Hepatocyte (in vitro differentiated cells): ENCODE results near the gene FXYD5. TPM values are rescaled to one million over a fixed set of nuclear protein-coding genes. Genes with fewer than 3 reads are reported as not detected.

Experiments
- DNase-seq: peaks from one replicate; pipeline ENCODE4 v3.0.0-alpha.2; 2016; ENCODE audit warnings: low spot score
- H2AFZ ChIP-seq: fragments of 200-600 bp; sonication (generic); 2 replicates; pipeline ENCODE4 v1.6.0; 2016; ENCODE audit warnings: antibody characterized with exemption, mild to moderate bottlenecking
- H3K27ac ChIP-seq: fragments of 200-600 bp; sonication (generic); 2 replicates; pipeline ENCODE4 v1.5.1; 2016; ENCODE audit warnings: mild to moderate bottlenecking
- H3K27me3 ChIP-seq: fragments of 200-600 bp; sonication (generic); 2 replicates; pipeline ENCODE4 v1.6.1; 2016
- H3K36me3 ChIP-seq: fragments of 200-600 bp; sonication (generic); replicated peaks from 2 replicates; pipeline ENCODE4 v1.5.1; 2016; ENCODE audit warnings: low read depth; ENCODE audit not compliant: insufficient read depth
- H3K4me1 ChIP-seq: fragments of 200-600 bp; sonication (generic); 2 replicates; pipeline ENCODE4 v1.5.1; 2016; ENCODE audit warnings: mild to moderate bottlenecking, moderate library complexity; ENCODE audit not compliant: insufficient read depth
- H3K4me2 ChIP-seq: fragments of 200-600 bp; sonication (generic); 2 replicates; pipeline ENCODE4 v1.6.0; 2016
- H3K4me3 ChIP-seq: fragments of 200-600 bp; sonication (generic); 2 replicates; pipeline ENCODE4 v1.5.1; 2016; ENCODE audit warnings: mild to moderate bottlenecking
- H3K79me2 ChIP-seq: fragments of 200-600 bp; sonication (generic); 2 replicates; pipeline ENCODE4 v1.6.0; 2017; ENCODE audit warnings: mild to moderate bottlenecking
- H3K9me2 ChIP-seq: fragments of 200-600 bp; sonication (generic); replicated peaks from 2 replicates; pipeline ENCODE4 v1.6.0; 2017; ENCODE audit warnings: mild to moderate bottlenecking; ENCODE audit not compliant: insufficient read depth
- H3K9me3 ChIP-seq: fragments of 200-600 bp; sonication (generic); 2 replicates; pipeline ENCODE4 v1.5.1; 2016; ENCODE audit warnings: low read depth, mild to moderate bottlenecking
- H4K20me1 ChIP-seq: fragments of 200-600 bp; sonication (generic); 2 replicates; pipeline ENCODE4 v1.6.0; 2016; ENCODE audit warnings: mild to moderate bottlenecking; ENCODE audit not compliant: insufficient read depth, poor library complexity, severe bottlenecking
- EZH2 ChIP-seq: fragments of 200-600 bp; sonication (generic); IDR thresholded peaks from 2 replicates; pipeline ENCODE4 v1.6.1; 2016; ENCODE audit warnings: antibody characterized with exemption, mild to moderate bottlenecking, borderline replicate concordance
- EZH2phosphoT487 ChIP-seq: fragments of 200-600 bp; sonication (generic); IDR thresholded peaks from one replicate; pipeline ENCODE4 v1.6.1; 2018; ENCODE audit warnings: antibody characterized with exemption, mild to moderate bottlenecking, low read depth, moderate library complexity; ENCODE audit not compliant: unreplicated experiment, severe bottlenecking
- WGBS: methylation state at CpG from one replicate; pipeline ENCODE4 v1.1.6; 2016; ENCODE audit warnings: low lambda C conversion rate; ENCODE audit errors: missing lambda C conversion rate; 5-methylcytosine and 5-hydroxymethylcytosine counted together
- polyA plus RNA-seq: library from polyadenylated mRNA; unstranded; fragments of >200 nt; fragmentation: Nextera tagmentation; extraction: Ambion mirVana; gene quantifications from 2 replicates; pipeline ENCODE4 v1.2.1, GENCODE V29; 2016
- total RNA-seq: library from RNA; depleted of rRNA; stranded (reverse); fragments of >200 nt; gene quantifications from 2 replicates; pipeline ENCODE4 v1.2.3, GENCODE V29; 2014
- TF ChIP-seq, protein P1 (sequence below): fragments of 200-600 bp; sonication (generic); IDR thresholded peaks from 2 replicates; pipeline ENCODE4 v1.5.1; 2016; ENCODE audit warnings: antibody characterized with exemption, mild to moderate bottlenecking; ENCODE audit not compliant: poor library complexity

FXYD5 gene
- total and polyA plus RNA-seq, 2 experiments from 2014 or later, result 36.4 to 81.1 TPM

DNA sequence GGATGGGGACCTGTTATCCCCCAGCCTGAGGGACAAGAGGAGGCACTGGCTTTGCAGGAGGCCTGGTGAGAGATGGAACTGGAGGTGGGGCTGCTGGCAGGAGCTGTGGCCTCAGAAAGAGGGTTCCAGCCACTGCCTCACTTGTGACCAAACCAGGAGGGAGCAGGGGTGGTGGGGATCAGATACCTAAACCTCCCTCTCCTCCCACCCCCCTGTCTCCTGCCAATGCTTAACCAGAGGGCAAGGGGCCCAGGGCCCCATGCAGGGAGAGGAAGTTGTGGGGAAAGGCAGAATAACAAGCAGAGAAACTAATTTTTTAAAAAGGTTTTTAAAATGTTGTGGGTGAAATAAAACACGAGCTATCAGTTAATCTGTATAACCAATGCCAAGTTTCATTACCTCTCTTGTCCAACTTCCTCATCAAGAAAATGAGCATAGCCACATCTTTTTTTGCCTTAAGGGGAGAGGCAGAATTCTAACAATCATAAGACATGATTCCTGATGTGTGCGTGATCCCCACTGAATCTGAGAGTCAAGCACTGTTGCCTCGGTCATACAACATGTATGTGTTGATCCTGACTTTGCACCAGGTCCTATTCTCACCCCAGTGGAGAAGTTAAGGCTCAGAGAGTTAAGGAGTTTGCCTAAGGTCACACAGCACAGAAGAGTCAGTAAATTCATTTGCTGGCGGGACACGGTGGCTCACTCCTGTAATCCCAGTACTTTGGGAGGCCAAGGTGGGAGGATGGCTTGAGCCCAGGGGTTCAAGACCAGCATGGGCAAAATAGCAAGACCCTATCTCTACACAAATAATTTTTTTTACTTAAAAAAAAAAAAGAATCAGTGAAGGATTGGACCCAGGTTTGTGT, 12.9 kb downstream of the FXYD5 start:
- 84% methylated on average over 5 of the region's 5 CpGs for WGBS

DNA sequence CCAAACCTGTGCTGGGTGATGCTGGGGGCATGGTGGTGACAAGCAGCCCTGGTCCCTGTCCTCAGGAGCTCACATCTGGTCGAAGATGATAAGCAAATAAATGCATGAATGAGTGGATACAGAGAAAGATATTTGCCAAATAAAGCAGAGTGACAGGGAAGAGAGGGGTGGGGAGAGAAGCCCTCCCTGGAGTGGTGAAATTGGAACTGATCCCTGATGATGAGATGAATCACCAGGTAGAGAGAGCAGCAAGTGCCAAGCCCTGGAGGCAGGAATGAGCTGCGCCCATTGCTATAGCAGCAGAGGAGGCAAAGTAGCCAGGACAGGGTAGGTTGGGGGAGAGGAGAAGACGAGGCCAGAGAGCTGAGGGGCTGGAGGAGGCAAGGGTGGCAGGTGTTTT, 13.7 kb downstream of the FXYD5 start:
- H3K27ac ChIP-seq, result no peak overlapping the region
- 80% methylated on average over 3 of the region's 3 CpGs for WGBS

More for the DNA sequence above, 12.9 kb downstream of the FXYD5 start:
- no peak for DNase-seq
- Histone ChIP-seq H3K27ac (no peak overlapping the region), H3K27me3 (no peaks in the 10 kb centered on the region), H2AFZ (no peak overlapping the region), H3K79me2 (no peaks in the 10 kb centered on the region), H3K9me2 (no peaks in the 10 kb centered on the region), H3K4me2 (no peak overlapping the region), H3K36me3 (no peaks in the 10 kb centered on the region), H3K9me3 (no peaks in the 10 kb centered on the region), H4K20me1 (no peaks in the 10 kb centered on the region), H3K4me1 (no peaks in the 10 kb centered on the region), H3K4me3 (no peak overlapping the region)
- TF ChIP-seq EZH2phosphoT487 (no peak), EZH2 (no peak)
- TF ChIP-seq, protein P1, sequence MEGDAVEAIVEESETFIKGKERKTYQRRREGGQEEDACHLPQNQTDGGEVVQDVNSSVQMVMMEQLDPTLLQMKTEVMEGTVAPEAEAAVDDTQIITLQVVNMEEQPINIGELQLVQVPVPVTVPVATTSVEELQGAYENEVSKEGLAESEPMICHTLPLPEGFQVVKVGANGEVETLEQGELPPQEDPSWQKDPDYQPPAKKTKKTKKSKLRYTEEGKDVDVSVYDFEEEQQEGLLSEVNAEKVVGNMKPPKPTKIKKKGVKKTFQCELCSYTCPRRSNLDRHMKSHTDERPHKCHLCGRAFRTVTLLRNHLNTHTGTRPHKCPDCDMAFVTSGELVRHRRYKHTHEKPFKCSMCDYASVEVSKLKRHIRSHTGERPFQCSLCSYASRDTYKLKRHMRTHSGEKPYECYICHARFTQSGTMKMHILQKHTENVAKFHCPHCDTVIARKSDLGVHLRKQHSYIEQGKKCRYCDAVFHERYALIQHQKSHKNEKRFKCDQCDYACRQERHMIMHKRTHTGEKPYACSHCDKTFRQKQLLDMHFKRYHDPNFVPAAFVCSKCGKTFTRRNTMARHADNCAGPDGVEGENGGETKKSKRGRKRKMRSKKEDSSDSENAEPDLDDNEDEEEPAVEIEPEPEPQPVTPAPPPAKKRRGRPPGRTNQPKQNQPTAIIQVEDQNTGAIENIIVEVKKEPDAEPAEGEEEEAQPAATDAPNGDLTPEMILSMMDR, result no peak

DNA sequence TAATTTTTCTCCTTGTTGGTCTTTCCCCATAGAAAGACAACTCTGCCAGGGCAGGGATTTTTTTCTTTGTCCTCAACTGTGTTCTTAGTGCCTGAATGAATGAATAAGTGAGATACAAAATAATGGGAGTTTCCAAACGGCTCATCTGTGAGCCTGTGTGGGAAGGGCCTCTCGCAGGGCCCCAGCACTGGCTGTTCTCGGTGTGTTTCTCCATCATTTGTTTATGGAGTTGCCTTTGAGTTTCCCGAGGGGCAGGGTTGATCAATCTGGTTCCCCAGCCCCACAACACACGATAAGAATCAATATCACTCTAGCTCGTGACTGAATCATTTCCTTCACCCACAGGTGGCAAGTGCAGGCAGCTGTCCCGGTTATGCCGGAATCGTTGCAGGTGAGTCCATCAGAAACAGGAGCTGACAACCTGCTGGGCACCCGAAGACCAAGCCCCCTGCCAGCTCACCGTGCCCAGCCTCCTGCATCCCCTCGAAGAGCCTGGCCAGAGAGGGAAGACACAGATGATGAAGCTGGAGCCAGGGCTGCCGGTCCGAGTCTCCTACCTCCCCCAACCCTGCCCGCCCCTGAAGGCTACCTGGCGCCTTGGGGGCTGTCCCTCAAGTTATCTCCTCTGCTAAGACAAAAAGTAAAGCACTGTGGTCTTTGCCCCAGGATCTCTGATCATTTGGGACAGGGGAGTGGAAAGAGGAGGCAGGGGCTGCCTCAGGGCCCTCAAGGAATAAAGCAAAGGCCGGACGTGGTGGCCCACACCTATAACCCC, 14.9 kb downstream of the FXYD5 start:
- no peaks in the 10 kb centered on the region for H3K9me3 ChIP-seq
- H3K4me3 ChIP-seq, result no peak overlapping the region
- no peaks in the 10 kb centered on the region for H3K4me1 ChIP-seq
- TF ChIP-seq, protein P1, result no peak
- TF ChIP-seq EZH2phosphoT487, result no peak
- TF ChIP-seq EZH2, result no peak
- 82% methylated on average over 17 of the region's 18 CpGs for WGBS
- no peak overlapping the region for H3K4me2 ChIP-seq
- H3K27ac ChIP-seq, result no peak overlapping the region
- no peaks in the 10 kb centered on the region for H3K27me3 ChIP-seq
- DNase-seq, result no peak
- H3K9me2 ChIP-seq, result no peaks in the 10 kb centered on the region
- no peaks in the 10 kb centered on the region for H3K36me3 ChIP-seq
- no peaks in the 10 kb centered on the region for H3K79me2 ChIP-seq
- H2AFZ ChIP-seq, result no peak overlapping the region
- H4K20me1 ChIP-seq, result no peaks in the 10 kb centered on the region

More for the DNA sequence above, 13.7 kb downstream of the FXYD5 start:
- Histone ChIP-seq H3K79me2 (no peaks in the 10 kb centered on the region), H3K36me3 (no peaks in the 10 kb centered on the region), H4K20me1 (no peaks in the 10 kb centered on the region), H3K4me2 (no peak overlapping the region), H2AFZ (no peak overlapping the region), H3K9me2 (no peaks in the 10 kb centered on the region), H3K27me3 (no peaks in the 10 kb centered on the region), H3K9me3 (no peaks in the 10 kb centered on the region), H3K4me1 (no peaks in the 10 kb centered on the region), H3K4me3 (no peak overlapping the region)
- DNase-seq, result no peak
- TF ChIP-seq, protein P1, result no peak
- TF ChIP-seq EZH2 (no peak), EZH2phosphoT487 (no peak)
